Ramos (cell line): ENCODE measurements around the gene PIM3.

Experiments used
- in situ Hi-C: fragments of 300-500 bp; cut with MboI; formaldehyde crosslinking; loops from one replicate; pipeline ENCODE4 v1.14.3; 2022; ENCODE audit warnings: low sequenced_read_pairs; ENCODE audit not compliant: unreplicated experiment

PIM3 gene

GRCh38 chr22:49960159-49961004 is at the start of gene PIM3:
TSS of gene PIM3 (plus strand) at chr22:49960772. CDS start at chr22:49960948, 176 bp downstream.
- in situ Hi-C loops = no loop called here

GRCh38 chr22:49911881-49912625 is 48.5 kb upstream of the PIM3 start:
- in situ Hi-C loops = no loop called here

GRCh38 chr22:49913026-49913425 is 47.5 kb upstream of the PIM3 start:
- in situ Hi-C loops = no loop called here

- in situ Hi-C loops = no loop called here
Measured at GRCh38 chr22:49913446-49913845, 47.1 kb upstream of the PIM3 start.

GRCh38 chr22:49914256-49914655 is 46.3 kb upstream of the PIM3 start:
- in situ Hi-C loops = no loop called here

- in situ Hi-C loops = no loop called here
Measured at GRCh38 chr22:49915610-49916009, 45.0 kb upstream of the PIM3 start.

GRCh38 chr22:49916831-49917230 is 43.7 kb upstream of the PIM3 start:
- in situ Hi-C loops = no loop called here

GRCh38 chr22:49917974-49918910 is 42.3 kb upstream of the PIM3 start, which contains the start of the genes ALG12 and CRELD2:
TSS of gene ALG12 (minus strand) at chr22:49918438. CDS start at chr22:49913765, 4,673 bp downstream.
TSS of gene CRELD2 (plus strand) at chr22:49918634. CDS start at chr22:49918770, 136 bp downstream.
- in situ Hi-C loops = no loop called here

GRCh38 chr22:49918911-49919881 is 41.4 kb upstream of the PIM3 start:
- in situ Hi-C loops = no loop called here

- in situ Hi-C loops = no loop called here
Measured at GRCh38 chr22:49920859-49921258, 39.7 kb upstream of the PIM3 start.

GRCh38 chr22:49921508-49922278 is 38.9 kb upstream of the PIM3 start:
- in situ Hi-C loops = no loop called here

GRCh38 chr22:49922484-49922883 is 38.1 kb upstream of the PIM3 start:
- in situ Hi-C loops = no loop called here

- in situ Hi-C loops = no loop called here
Measured at GRCh38 chr22:49922926-49923325, 37.6 kb upstream of the PIM3 start.

- in situ Hi-C loops = no loop called here
Measured at GRCh38 chr22:49923445-49923844, 37.1 kb upstream of the PIM3 start.

GRCh38 chr22:49924113-49924833 is 36.3 kb upstream of the PIM3 start:
- in situ Hi-C loops = no loop called here

GRCh38 chr22:49925525-49926128 is 34.9 kb upstream of the PIM3 start:
- in situ Hi-C loops = no loop called here

GRCh38 chr22:49926916-49927315 is 33.7 kb upstream of the PIM3 start:
- in situ Hi-C loops = no loop called here
